Left hindlimb (tissue), 1 donor: Measurements from ENCODE around the gene UBR4.

ENCODE experiments used
- DNase-seq: peaks from one replicate; pipeline ENCODE4 v3.0.0-alpha.2; 2018

The UBR4 gene

DNA sequence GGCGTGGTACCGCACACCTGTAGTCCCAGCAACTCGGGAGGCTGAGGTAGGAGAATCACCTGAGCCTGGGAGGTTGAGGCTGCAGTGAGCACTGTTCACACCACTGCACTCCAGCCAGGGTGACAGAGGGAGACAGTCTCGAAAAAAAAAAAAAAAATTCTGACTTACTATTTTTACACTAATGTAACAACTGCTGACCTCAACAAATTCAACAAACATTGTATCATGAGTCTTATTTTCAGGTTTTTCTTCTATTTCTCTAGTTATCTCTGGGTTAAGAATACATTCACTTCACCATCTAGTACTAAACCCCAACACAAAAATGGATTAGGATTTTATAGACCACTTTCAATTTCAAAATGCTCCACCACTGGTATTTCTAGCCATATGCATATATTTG is 72.9 kb downstream of the UBR4 start:
- DNase-seq, result no peak

DNA sequence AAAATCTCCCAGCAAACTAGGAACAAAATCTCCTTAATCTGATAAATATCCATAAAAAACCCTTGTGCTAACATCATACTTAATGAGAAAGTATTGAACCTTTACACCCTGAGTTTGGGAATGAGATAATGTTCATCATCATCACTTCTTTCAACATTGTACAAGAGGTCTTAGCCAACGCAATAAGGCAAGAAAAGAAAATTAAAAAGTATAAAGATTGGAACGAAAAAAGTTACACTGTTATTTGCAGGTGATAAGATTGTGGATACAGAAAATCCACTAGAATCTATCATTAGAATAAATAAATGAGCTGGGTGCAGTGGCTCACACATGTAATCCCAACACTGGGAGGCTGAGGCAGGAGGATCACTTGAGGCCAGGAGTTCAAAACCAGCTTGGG is 76.7 kb downstream of the UBR4 start:
- DNase-seq, result no peak

DNA sequence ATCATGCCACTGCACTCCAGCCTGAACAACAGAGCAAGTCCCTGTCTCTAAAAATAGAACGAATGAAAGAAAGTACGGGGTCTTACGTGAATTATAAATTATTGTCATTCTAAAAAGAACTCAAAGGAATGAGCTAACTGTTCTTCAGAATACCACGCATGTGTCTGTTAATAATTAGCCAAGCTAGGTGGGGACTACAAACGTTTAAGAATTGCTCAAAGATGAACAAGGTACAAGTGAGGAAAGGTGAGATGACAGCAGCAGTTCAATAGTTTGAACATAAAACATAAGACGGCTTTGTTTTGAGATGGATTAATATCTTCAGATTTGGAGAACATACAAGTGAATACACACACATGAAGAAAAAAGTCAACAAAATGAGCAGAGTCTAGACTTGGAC is 79.6 kb downstream of the UBR4 start:
- no peak for DNase-seq

DNA sequence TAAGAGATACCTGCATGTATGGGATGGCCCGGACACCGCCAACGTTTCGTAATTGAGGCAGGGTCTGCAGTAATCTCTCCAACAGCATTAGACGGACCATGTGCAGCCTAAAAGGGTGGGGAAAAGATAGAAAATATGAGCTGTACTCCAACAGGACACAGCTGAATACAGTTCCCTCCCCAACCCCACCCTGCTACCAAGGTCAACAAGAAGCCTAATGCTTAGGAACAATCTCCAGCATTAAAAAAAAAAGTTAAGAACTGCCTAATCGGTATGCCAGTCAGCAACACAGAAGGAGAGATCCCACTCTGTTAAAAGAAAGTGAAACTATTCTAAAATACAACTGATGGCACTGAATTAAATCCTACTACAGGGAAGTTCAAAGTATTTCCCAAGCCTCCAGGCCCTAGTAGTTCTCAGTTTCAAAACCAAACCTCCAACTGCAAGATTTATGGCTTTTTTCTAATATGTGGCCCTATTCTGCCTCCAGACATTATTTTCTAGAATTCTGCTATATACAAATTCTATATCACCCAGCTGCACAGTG is 81.0 kb downstream of the UBR4 start:
- DNase-seq, result no peak

DNA sequence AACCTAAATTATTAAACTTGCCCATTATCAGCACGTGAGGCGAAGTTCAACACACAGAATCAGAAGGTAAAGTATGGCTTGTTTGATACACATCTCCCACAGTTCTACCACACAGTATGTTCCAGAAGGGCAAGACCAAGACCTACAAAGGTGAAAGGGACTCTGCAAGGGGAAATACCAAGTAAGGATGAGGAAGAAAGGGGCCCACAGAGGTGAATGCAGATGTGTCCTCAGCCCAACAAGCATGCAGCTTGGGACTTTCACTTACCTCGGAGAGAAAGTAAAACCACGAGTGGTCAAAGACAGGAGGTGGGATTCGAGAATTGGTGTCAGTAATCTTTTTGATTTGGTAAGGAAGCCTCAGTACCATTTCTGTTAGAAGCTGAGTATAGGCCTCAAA is 85.8 kb downstream of the UBR4 start:
- no peak for DNase-seq

DNA sequence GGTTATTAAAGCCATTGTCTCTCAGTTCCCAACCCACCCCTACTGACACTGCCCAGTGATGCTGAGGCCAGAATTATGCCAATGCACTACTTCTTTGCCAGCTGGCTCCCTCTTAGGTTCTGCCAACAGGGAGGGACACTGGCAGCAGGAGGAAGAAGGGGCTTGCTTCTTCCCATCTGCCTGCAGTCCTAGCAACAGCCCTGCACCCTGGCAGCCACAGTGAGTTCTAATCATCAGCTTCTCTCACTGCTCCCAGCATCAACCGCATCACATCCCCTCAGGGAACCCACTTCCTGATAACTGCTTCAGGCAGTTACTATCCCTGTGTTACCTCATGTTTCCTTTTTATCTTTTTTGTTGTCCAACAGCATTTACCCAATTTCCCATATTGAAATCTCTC is 86.2 kb downstream of the UBR4 start:
- no peak for DNase-seq

DNA sequence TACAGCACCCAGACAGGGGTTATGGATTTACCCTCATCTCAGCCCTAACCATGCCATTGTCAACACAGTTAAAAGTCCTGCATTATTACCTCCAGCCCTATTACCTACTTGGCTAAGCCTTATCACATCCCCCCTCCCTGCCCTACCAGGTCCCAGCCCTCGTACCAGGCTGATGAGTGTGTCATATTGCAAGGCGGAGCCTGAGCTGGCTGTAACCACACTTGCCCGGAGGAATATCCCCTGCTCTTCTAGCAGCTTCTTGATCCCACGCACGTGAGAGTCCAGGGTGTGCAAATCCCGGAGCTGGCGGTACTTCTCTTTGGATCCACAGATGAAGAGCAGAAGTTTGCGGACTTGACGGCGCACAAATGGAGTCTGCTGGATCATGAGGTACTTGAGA is 87.4 kb downstream of the UBR4 start:
- DNase-seq, result no peak

DNA sequence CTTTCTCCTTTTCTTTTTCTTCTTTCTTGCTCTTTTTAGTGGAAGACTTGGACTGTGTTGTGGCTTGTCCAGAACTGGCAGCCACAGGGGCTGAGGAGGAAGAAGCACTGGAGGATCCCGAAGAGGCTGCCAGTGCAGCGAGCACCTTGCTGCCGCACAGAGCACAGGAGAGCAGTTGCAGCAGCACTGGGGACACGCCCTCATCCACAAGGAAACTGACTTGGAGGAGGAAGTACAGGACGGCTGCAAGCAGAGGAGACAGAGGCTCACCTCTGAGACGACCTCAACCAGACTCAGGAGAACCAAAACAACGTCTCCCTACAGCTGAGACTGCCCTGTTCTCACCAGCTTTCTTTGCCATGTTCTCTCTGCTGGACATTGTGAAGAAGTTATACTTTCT is 88.9 kb downstream of the UBR4 start:
- no peak for DNase-seq

DNA sequence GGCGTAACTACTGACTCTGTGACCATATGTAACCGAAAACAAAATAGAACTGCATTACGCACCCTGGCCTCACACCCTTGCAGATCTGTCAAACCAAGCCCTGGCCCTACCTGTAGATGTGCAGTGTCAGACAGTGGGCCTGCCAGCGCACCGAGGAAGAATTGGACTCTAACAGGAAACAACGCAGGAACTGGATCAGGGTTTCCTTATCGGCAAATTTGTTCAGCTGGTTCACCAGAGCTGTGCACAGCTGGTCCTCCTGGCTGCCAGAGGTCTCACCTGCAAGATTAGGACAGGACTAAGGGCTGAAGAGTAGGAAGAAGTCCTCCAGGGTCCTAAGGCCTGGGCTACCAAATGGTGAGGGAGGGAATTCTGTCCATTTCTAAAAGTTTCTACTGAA is 90.0 kb downstream of the UBR4 start:
- no peak for DNase-seq

DNA sequence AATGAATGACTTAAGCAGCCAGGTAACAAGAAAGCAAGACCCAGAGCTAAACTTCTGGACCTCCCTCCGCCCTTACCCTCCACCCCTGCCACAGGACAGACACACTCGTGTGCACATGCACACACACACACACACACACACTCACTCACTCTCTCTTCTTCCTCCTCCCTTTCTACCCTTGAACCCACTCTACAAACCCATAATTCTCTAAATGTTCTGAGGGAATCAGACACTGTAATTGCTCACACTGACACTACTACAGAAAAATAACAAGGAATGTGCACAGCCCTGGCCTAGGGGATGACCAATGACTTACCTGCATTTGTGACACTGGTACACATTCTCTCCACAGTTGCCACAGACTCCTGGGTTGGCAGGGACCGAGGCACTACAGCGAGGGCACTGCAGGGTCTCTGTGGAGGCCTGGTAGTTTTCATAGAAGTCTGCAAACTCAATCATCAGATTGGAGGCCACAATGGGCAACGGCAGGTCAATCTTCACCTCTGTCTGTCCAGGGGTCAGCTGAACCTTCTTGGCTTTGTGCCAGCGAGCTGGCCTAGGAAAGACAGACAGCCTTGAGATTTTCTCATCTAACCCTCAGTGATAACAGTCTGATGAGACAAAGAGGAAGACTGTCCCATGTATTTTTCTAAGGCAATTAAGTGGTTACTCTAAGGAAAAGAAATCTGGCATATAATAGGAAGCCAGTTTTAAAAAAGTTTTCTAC is 94.8 kb downstream of the UBR4 start:
- no peak for DNase-seq

DNA sequence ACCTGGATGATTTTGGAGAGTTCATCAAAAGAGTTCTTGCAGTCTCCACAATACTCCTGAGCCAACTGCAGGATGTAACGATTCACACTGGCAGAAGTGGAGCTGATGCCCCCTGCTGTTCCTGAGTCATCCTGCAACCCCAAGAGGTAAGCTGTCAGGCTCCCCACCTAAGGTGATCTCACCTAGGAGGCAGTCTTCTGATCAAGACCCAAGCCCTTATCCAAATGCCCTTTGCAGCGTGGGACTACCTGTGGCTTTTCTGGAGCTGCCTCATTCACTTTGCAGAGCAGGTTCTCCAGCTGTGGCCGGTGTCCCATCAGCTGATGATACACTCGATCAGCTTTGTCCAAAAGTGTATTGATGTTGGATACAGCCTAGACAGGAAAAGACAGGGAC is 96.4 kb downstream of the UBR4 start:
- DNase-seq, result no peak

DNA sequence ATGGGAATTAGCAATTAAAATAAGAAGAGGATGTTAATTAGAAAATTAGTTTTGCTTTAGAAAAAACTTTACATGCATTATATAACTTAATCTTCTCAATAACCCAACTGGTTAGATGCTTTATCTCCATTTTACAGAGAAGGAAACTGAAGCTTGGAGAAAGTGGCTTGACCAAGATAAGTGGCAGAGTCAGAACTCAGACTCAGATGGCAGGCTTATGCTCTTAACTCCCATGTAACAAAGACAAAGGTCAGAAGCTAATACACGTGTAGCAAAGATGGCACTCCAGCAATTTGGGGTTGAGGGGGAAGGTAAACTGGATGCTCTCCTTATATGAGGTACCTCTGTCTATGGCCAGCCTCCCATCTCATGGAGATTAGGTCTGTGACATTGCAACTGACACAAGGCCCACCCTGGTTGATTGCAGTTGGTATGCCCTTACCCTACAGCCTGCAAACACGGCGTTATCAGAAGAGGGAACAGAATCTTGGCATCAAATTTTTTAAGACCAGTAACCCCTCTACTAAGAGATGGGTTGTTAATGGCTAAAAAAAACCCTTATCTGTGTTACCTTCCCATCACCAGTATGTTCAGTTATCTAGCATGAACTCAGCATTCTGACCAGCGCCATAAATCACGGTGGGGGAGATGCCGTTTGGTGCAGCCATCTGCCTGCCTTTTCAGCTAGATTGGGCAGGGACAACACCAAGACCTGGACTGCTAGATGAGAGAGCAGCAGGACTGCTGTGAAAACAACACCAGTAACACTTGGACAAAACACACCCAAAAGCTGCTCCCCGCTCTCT is 97.0 kb downstream of the UBR4 start:
- DNase-seq, result no peak

DNA sequence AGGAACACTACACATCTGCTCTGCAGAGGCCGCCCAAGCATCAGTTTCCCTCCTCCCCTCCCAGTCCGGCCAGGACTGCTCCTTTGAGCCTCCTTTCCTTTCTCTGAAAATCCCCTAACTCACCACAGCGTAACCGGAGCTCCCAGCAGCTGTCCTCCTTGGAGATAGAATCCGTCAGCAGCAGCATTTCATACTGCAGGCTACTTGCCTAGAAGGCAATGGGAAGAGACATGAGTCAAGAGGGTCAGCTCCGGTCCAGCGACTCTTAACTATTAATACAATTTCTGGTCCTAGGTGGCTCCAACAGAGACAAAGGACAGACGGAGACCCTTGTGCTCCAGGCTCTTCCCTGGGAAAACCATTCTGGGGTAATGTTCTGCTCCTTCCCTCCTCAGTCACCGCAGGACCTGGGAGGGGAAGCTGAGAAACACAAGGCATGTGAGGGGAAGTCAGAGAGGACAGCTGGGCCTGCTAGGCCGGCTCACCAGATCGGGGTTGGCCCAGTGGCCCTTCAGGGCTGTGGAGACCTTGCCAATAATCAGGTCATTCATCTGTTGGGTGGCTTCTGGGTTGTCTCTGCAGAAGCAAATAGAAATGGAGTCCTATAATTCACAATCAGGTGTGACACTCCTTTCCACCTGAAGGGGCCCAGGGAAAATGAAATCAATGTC is 99.7 kb downstream of the UBR4 start:
- DNase-seq, result no peak

DNA sequence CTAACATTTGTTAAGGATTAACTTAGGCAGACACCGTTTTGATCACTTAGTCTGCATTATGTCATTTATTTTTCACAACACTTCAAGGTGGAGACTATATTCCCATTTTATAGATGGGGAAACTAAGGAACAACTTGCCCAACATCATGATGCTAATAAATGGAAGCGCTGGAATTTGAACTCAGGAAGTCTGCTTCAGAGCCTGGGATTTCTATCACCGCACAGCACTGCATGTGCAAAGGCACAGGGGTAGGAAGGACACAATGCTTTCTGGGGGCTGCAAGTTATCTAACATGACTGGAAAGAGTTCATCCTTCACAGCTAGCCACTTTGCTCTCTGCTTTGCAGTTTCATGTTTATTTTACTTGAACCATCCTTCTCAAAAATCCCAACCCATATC is 100.5 kb downstream of the UBR4 start:
- DNase-seq, result no peak

DNA sequence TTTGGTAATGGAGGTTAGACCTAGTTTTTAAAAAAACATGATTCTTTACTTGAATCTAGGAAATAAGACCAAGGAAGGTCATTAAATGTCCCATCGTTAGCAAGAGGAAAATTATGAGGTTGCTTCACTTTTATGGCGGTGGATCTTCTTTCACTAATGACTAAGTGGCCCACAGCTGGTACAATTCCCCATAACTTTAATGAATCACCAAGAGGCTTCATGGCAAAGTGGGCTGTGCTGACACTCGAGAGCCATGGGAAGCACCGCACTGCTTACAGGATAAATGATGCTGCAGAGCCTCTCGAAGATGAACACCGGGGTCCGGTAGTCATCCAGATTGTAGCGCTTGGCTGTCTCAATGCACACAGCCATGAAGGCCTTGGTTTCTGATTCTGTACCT is 108.8 kb downstream of the UBR4 start:
- no peak for DNase-seq

DNA sequence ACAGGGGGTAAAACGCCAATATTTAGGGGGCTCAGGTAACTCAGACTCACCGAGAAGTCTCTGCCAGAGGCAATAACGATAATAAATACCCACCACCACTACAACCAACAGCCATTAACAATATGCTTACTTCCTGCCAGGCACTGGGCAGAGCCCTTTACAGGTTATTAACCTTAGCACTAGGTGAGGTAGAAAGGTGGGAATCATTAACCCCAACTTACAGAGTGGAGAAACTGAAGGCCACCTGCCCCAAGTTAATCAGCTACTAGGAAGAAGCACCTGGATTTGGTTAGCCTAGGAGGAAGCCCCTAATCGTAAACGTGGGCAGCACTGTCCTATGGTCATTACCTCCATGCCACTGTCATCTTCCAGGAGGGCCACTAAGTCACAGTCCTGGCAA is 110.0 kb downstream of the UBR4 start:
- DNase-seq, result no peak

DNA sequence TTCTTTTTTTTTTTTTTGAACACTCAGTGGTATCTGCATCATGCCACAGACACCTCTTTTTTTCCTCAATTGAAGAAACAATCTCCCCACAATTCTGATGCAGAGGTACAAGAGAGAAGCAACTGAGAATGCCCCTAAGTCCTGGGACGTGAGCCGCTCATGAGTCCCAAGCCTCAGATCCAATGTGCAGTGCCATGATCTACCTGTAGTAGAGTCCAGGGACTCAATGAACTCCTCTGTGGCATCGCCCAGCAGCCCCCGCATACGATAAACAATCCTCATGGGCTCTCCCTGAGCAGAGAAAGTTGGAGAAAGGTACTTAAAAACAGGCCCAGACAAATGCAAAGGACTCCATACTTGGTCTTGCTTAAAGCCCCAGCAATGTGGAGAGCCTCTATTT is 113.1 kb downstream of the UBR4 start:
- no peak for DNase-seq

DNA sequence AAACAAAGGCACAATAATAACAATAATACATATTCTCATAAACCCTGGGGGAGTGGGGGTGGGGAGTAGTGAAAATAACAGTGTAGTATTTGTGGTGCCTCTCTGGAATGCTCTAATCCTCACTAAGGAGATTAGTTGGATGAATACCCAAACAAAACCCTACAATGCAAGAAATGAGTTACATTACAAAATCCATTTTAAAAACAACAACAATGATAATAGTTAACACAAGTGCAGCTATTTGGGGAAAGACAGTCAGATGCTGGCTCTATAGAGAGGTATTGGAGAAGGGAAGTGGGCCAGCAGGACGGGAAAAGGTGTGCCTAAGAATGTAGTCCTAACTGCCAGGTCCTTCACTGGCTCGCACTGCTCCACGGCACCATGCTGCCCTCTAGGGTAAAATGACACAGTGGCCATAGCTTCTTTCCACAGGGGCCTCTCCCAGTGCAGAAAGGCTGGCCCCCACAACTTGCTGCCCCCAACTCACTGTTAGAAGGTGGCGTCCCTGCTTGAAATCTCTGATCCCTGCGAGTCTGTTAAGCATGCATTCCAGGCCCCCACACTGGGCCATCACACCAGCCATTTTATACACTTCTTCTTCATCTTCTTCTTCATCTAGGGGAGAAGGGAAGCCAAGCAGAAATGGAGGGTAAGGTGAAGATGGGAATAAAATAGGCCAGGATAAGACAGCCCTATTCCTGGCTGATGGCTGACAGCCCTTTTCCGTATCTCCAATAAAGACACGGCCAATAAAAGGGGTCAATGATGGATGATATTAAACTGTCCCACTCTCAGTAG is 113.8 kb downstream of the UBR4 start:
- DNase-seq, result no peak

DNA sequence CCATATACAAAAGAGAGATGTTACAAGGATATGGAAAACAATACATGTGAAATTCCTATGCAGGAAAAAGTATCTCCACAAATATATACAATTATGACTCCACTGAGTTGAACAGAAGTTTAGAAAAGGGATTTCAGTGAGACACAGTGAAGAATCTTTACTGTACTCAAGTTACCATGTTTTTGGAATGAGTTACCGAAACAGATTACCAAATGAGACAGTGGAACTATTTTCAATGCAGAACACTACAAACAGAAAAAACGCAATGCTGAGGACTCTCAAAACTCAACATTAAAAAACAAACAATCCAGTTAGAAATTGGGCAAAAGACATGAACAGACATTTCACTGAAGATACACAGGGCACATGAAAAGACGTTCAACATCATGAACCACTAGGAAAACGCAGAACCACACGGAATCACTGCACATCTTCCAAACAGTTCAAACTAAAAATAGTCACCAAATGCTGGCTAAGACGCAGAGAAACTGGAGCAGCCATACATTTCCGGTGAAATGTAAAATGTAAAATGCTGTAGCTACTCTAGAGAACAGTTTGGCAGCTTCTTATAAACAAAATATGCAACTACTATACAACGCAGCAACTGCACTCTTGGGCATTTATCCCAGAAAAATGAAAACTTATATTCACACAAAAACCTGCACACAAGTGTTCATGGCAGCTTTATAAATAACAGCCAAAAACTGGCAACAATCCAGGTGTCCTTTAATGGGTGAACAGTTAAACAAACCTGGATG is 118.7 kb downstream of the UBR4 start:
- DNase-seq, result no peak

DNA sequence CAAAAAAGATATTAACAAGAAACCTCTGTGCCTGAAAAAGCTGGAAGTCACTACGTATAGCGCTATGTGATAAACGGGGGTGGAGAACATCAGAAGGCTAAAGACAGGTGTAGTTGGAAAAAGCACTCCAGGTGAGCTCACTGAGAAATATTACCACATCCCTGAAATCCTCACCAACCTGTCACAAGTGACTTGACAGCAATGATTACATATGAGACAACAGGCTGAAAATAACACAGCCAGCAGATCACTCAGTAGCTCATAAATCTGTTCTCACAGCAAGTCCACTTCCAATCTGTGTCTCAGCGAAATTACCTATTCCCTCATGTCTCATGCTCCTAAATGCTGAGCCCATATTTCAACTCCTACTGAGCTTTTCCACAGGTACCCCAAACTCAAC is 120.5 kb downstream of the UBR4 start:
- DNase-seq, result no peak

DNA sequence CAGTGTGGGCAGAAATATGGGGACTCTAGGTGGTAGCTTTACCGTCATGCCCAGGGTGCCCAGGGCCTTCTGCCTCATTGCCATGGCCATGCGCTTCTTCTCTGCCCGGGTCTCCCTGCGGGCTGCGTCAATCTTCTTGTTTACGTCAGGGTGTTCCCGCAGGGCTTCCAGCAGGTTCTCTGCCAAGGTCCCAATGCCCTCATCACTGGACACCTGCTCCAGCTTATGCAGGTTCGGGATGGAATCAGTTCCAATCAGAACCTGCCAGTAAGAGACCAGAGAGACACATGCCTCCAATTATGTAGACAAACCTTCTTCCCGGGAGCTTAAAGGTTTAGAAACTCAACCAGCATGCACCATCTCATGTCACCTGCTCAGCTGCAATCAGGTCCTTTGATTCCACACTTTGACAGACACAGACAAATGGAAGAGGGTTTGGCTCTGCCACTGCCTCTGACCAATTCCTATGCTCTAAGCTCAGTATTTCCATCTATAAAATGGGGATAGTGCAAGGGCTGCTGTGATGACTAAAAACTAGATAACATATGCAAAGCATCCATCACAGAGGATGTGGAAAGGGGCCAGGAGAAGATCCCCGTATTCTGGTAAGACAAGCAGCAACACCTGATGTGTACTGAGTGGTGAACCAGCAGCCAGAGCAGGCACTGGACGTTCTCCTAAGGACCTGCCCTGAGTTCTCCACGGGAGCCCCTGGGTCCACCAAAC is 121.2 kb downstream of the UBR4 start:
- DNase-seq, result no peak
